B cell (primary cell): ENCODE data around the gene B4GALNT4. TPM values are rescaled to one million over a fixed set of nuclear protein-coding genes. Genes with fewer than 3 reads are reported as not detected.

Experiments used
- ATAC-seq: fragments of 200-7000 bp; cut with Tn5 transposase; one replicate; pipeline ENCODE4 v1.10.0; 2021; ENCODE audit warnings: low read depth, mild to moderate bottlenecking, moderate number of reproducible peaks, moderate library complexity
- CTCF ChIA-PET: fragments of 350-600 bp; sonication (Branson Sonifier 250); formaldehyde crosslinking; loops from one replicate; lab custom pipeline; 2021; ENCODE audit warnings: antibody characterized with exemption, inconsistent platforms; lab: Charles Lee
- POLR2A ChIA-PET: fragments of 350-600 bp; sonication (Branson Sonifier 250); formaldehyde crosslinking; loops from one replicate; lab custom pipeline; 2021; ENCODE audit warnings: antibody characterized with exemption; lab: Charles Lee
- DNase-seq: peaks from one replicate; pipeline ENCODE4 v3.0.0; 2013
- H2AFZ ChIP-seq: 2 replicates; pipeline ENCODE4 v1.6.1; 2012; ENCODE audit warnings: mild to moderate bottlenecking, low read depth, low read length; ENCODE audit not compliant: insufficient read depth, poor library complexity, severe bottlenecking
- H3K27ac ChIP-seq, 2 donors: 1 replicate in 1 of 2; 2 replicates in 1 of 2; pipeline ENCODE4 v1.5.1; 2012 to 2013; ENCODE audit warnings: low read length in 2 of 2, mild to moderate bottlenecking in 2 of 2, moderate library complexity in 1 of 2
- H3K27me3 ChIP-seq, 4 experiments: fragments of 200-600 bp in 1 of 4; sonication (generic) in 1 of 4; replicated peaks in 1 of 4; 1 replicate in 2 of 4; 2 replicates in 2 of 4; pipeline versions ENCODE4 v1.6.1 to v1.7.0; 2013 to 2016; ENCODE audit warnings: low read length in 3 of 4, mild to moderate bottlenecking in 2 of 4, mixed read lengths in 1 of 4, moderate library complexity in 1 of 4; ENCODE audit not compliant: insufficient read depth in 4 of 4, control insufficient read depth in 3 of 4; ENCODE audit errors: control extremely low read depth in 1 of 4
- H3K36me3 ChIP-seq, 2 experiments: replicated peaks in 1 of 2; 1 replicate in 1 of 2; 2 replicates in 1 of 2; pipeline versions ENCODE4 v1.6.1 to v1.7.1; 2013; ENCODE audit warnings: low read length in 1 of 2; ENCODE audit not compliant: insufficient read depth in 2 of 2, control insufficient read depth in 1 of 2; ENCODE audit errors: control extremely low read depth in 1 of 2, extremely low read depth in 1 of 2
- H3K4me1 ChIP-seq, 2 donors: fragments of 200-600 bp in 1 of 2; sonication (generic) in 1 of 2; 1 replicate in 1 of 2; 2 replicates in 1 of 2; pipeline versions ENCODE4 v1.5.1 to v1.6.1; 2013 to 2017; ENCODE audit warnings: low read length in 2 of 2; ENCODE audit not compliant: control insufficient read depth in 2 of 2, insufficient read depth in 2 of 2
- H3K4me2 ChIP-seq: replicated peaks from 2 replicates; pipeline ENCODE3; 2012; ENCODE audit warnings: mild to moderate bottlenecking, low read depth, low read length; ENCODE audit not compliant: poor library complexity, severe bottlenecking
- H3K4me3 ChIP-seq, 5 experiments: fragments of 200-600 bp in 1 of 5; sonication (generic) in 1 of 5; 1 replicate in 3 of 5; 2 replicates in 2 of 5; pipeline versions ENCODE4 v1.5.1 to v1.7.0; 2011 to 2016; ENCODE audit warnings: low read length in 4 of 5, mild to moderate bottlenecking in 4 of 5, low read depth in 2 of 5, control low read depth in 1 of 5, moderate library complexity in 1 of 5; ENCODE audit not compliant: insufficient read depth in 1 of 5; ENCODE audit errors: control extremely low read depth in 1 of 5, extremely low read depth in 1 of 5
- H3K79me2 ChIP-seq: fragments of 200-600 bp; sonication (generic); one replicate; pipeline ENCODE4 v1.6.0; 2016; ENCODE audit warnings: low read length; ENCODE audit not compliant: control insufficient read depth, insufficient read depth
- H3K9ac ChIP-seq: fragments of 200-600 bp; sonication (generic); 2 replicates; pipeline ENCODE4 v1.6.1; 2017; ENCODE audit warnings: mild to moderate bottlenecking, low read length, moderate library complexity
- H3K9me3 ChIP-seq, 3 donors: one replicate each; pipeline versions ENCODE4 v1.6.1 to v1.7.1; 2013; ENCODE audit warnings: low read length in 2 of 3; ENCODE audit not compliant: control insufficient read depth in 2 of 3, insufficient read depth in 1 of 3; ENCODE audit errors: control extremely low read depth in 1 of 3
- H4K20me1 ChIP-seq: 2 replicates; pipeline ENCODE4 v1.6.0; 2012; ENCODE audit warnings: mild to moderate bottlenecking, low read length; ENCODE audit not compliant: insufficient read depth, control insufficient read depth, poor library complexity, severe bottlenecking
- H3K27ac Mint-ChIP-seq: one replicate; pipeline ENCODE4 v1.8.0; 2021; ENCODE audit warnings: mixed read lengths
- H3K27me3 Mint-ChIP-seq: one replicate; pipeline ENCODE4 v1.8.0; 2021; ENCODE audit warnings: mixed read lengths
- H3K4me1 Mint-ChIP-seq: one replicate; pipeline ENCODE4 v1.8.0; 2021; ENCODE audit warnings: mixed read lengths
- H3K4me3 Mint-ChIP-seq: one replicate; pipeline ENCODE4 v1.8.0; 2021; ENCODE audit warnings: mixed read lengths
- H3K9me3 Mint-ChIP-seq: one replicate; pipeline ENCODE4 v1.8.0; 2022; ENCODE audit warnings: mixed read lengths; ENCODE audit not compliant: insufficient read depth
- CTCF ChIP-seq: fragments of 200-600 bp; IDR thresholded peaks from one replicate; pipeline ENCODE4 v1.8.0; 2022; ENCODE audit warnings: antibody characterized with exemption, mild to moderate bottlenecking
- EZH2 ChIP-seq: IDR thresholded peaks from 2 replicates; pipeline ENCODE4 v1.6.1; 2012; ENCODE audit warnings: borderline replicate concordance, low read depth, mild to moderate bottlenecking, moderate library complexity, low read length; ENCODE audit not compliant: insufficient read depth, poor library complexity, severe bottlenecking
- WGBS: methylation state at CpG from one replicate; pipeline ENCODE4 v1.1.5; 2013; ENCODE audit warnings: missing lambda C conversion rate; ENCODE audit not compliant: insufficient coverage; 5-methylcytosine and 5-hydroxymethylcytosine counted together
- intact Hi-C: fragments of 100-400 bp; cut with micrococcal nuclease; formaldehyde crosslinking; loops from one replicate; pipeline ENCODE4 v1.10.0; 2022
- polyA plus RNA-seq: library from polyadenylated mRNA; depleted of rRNA; stranded (reverse); fragments of >200 nt; gene quantifications from 2 replicates; pipeline ENCODE4 v1.2.3, GENCODE V29; 2012
- total RNA-seq, 2 donors: library from RNA; stranded (reverse); fragments of 120-200 nt in 1 of 2; gene quantifications; 1 replicate in 1 of 2; 2 replicates in 1 of 2; pipeline versions ENCODE4 v1.2.3 to v1.2.4, GENCODE V29; 2013 to 2022

B4GALNT4 gene
- total and polyA plus RNA-seq, 2 donors (not counting 1 experiment from before 2014, with no cell fraction given), result not detected

DNA sequence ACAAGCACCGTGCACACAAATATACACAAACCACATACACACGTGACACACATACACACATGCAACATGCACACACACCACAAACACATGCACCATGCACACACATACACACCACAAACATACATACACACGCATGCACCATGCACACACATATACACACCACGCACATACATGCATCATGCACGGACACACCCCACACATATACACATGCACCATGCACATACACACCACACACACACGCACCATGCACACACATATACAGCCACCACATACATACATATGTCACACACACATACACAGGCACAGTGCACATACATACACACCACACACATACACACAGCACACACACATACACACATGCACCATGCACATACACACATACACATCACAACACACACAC, 12.7 kb upstream of the B4GALNT4 start:
- no peaks in the 10 kb centered on the region for H3K27me3 Mint-ChIP-seq
- no peak overlapping the region for H2AFZ ChIP-seq
- no peak for DNase-seq
- H3K27me3 ChIP-seq, result no peaks in the 10 kb centered on the region
- peaks cover 0 to 15% (median 0%) of the 10 kb centered on the region in 3 donors for H3K9me3 ChIP-seq
- H3K4me1 Mint-ChIP-seq, result peaks cover 16% of the 10 kb centered on the region
- no peaks in the 10 kb centered on the region for H3K9me3 Mint-ChIP-seq
- no peak overlapping the region for H3K9ac ChIP-seq
- H3K4me3 Mint-ChIP-seq, result no peak overlapping the region
- H3K27ac Mint-ChIP-seq, result no peak overlapping the region
- ChIA-PET CTCF (interaction anchor here (5.3 kb wide), 1 partner anchor 106 kb away, joined by 82 read pairs; no protein-coding TSS in a partner anchor), POLR2A (interaction anchor here (1.2 to 2.5 kb wide), 4 partner anchors 87 to 150 kb away, joined by 3 to 12 read pairs (median 8); partner anchors contain the start of genes BET1L, RIC8A and RNH1)
- peaks cover 9 to 16% of the 10 kb centered on the region in 2 donors for H3K4me1 ChIP-seq
- no peak overlapping the region for H3K27ac ChIP-seq
- TF ChIP-seq CTCF, result no peak
- no peak for TF ChIP-seq EZH2
- H3K4me2 ChIP-seq, result no peak overlapping the region
- no peak overlapping the region for H3K4me3 ChIP-seq
- no peak for ATAC-seq
- H3K79me2 ChIP-seq, result no peaks in the 10 kb centered on the region
- 90% methylated on average over 6 of the region's 6 CpGs for WGBS
- no peaks in the 10 kb centered on the region for H4K20me1 ChIP-seq
- intact Hi-C loops, result no loop called here
- H3K36me3 ChIP-seq, result no peaks in the 10 kb centered on the region

GRCh38 chr11:357582-357981, 11.7 kb upstream of the B4GALNT4 start:
- ChIA-PET POLR2A (no interaction called here), CTCF (no interaction called here)
- Histone ChIP-seq H3K4me2 (no peak overlapping the region), H2AFZ (no peak overlapping the region), H3K79me2 (no peaks in the 10 kb centered on the region), H3K27ac (no peak overlapping the region), H3K27me3 (no peaks in the 10 kb centered on the region), H3K9me3 (peaks cover 0 to 18% (median 0%) of the 10 kb centered on the region in 3 donors), H3K9ac (no peak overlapping the region), H3K4me3 (no peak overlapping the region), H3K36me3 (no peaks in the 10 kb centered on the region), H3K4me1 (peaks cover 9 to 16% of the 10 kb centered on the region in 2 donors), H4K20me1 (no peaks in the 10 kb centered on the region)
- no peaks in the 10 kb centered on the region for H3K27me3 Mint-ChIP-seq
- ATAC-seq (no peak), DNase-seq (no peak)
- no peak overlapping the region for H3K4me3 Mint-ChIP-seq
- TF ChIP-seq CTCF (no peak), EZH2 (no peak)
- WGBS, result 96% methylated on average over 4 of the region's 4 CpGs
- H3K9me3 Mint-ChIP-seq, result no peaks in the 10 kb centered on the region
- H3K4me1 Mint-ChIP-seq, result peaks cover 16% of the 10 kb centered on the region
- no peak overlapping the region for H3K27ac Mint-ChIP-seq
- intact Hi-C loops, result no loop called here
